HG02852 (cell line): ENCODE results near the gene WIPF2.

Experiments
- ATAC-seq: cut with Tn5 transposase; IDR thresholded peaks from one replicate; pipeline ENCODE4 v1.9.1; 2021; ENCODE audit warnings: mild to moderate bottlenecking, moderate library complexity; ENCODE audit not compliant: unreplicated experiment

WIPF2 gene, protein sequence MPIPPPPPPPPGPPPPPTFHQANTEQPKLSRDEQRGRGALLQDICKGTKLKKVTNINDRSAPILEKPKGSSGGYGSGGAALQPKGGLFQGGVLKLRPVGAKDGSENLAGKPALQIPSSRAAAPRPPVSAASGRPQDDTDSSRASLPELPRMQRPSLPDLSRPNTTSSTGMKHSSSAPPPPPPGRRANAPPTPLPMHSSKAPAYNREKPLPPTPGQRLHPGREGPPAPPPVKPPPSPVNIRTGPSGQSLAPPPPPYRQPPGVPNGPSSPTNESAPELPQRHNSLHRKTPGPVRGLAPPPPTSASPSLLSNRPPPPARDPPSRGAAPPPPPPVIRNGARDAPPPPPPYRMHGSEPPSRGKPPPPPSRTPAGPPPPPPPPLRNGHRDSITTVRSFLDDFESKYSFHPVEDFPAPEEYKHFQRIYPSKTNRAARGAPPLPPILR

DNA sequence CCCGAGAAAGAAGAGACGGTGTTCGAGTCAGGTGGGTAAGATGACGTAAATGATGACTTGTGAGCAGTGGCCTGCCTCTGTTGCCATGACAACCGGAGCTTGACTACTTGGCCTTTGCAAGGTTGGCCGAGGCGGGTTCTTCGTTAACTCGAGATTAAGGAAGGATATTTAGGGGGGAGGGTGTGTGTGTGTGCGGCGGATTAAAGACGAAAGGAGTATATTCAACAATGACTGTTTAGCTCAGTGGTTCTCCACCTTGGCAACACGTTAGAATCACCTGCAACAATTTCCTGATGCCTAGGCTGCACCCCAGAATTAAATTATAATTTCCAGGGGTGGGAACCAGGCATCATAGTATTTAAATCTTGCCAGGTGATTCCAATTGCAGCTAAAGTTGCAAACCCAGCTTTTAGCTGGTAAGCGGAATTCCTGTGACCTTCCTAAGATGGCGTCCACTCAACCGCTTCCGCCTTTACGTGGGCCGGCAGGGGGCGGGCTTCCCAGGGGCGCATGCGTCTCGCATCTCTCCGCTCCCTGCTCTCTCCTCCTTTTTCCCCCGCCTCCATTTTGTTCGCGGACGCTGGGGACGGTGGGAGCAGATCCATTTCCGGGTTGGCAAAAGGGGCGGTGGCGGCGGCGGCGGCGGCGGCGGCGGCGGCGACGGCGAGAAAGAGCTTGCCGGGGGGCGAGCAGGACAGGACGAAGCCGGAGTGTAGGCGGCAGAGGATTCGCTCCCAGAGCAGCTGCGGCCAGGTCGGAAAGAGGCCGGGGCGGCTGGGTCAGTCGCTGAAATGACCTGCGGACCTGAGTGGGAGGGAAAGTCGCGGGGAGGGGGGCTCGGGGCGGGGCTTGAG, at the start of gene WIPF2:
Gene WIPF2, plus strand, starts transcription at position 565 of the 854 bp plus-strand sequence. CDS start 37,156 bp downstream, outside the sequence.
- peak; percentile 91 for ATAC-seq

DNA sequence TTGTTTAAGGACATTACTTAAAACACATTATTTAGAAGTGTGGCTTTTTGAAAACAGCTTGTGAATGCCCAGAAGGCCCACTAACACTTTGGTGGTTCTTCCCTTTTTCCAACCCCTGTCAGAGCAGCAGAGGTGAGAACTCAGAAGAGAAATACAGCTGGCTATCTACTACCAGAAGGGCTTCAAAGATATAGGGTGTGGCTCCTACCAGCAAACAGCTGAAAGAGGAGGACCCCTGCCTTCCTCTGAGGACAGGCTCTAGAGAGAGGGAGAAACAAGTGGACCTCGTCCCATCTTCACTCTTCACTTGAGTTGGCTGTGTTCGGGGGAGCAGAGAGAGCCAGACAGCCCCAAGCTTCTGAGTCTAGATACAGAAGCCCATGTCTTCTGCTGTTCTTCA, 48.8 kb upstream of the WIPF2 start:
- no peak for ATAC-seq

GRCh38 chr17:40171750-40172149, 47.4 kb upstream of the WIPF2 start:
- no peak for ATAC-seq

GRCh38 chr17:40173091-40173777, 45.9 kb upstream of the WIPF2 start:
- no peak for ATAC-seq

DNA sequence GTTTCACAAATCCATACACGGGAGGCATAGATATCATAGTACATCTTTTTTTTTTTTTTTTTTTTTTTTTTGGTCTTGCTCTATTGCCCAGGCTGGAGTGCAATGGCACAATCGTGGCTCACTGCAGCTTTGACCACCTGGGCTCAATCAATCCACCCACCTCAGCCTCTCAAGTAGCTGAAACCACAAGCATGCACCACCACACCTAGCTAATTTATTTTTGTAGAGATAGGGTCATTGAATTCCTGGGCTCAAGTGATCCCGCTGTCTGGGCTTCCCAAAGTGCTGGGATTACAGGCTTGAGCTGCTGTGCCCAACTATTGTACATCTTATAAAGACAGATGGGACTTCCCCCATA, 45.3 kb upstream of the WIPF2 start:
- no peak for ATAC-seq

DNA sequence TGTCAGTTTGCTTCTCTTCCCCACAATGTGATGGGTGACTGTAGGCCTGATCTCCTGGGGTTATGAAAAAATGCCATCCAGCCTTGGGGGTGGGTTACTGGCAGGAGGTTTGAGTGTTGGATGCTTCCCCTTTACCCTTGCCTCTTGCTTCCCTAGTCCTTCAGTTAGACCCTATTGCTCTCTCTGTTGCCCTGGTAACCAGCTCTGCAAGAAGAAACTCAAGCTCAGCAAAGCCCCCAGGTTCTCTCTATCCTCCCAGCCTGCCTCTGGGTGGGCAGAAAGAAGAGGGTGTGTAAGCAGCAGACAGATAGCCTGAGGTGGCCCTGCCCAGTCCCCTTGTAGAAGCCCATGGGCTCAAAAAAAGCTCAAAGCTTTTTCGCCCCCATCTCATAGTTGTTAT, 44.6 kb upstream of the WIPF2 start:
- no peak for ATAC-seq

- no peak for ATAC-seq
Measured at GRCh38 chr17:40175928-40176753, 43.0 kb upstream of the WIPF2 start.

DNA sequence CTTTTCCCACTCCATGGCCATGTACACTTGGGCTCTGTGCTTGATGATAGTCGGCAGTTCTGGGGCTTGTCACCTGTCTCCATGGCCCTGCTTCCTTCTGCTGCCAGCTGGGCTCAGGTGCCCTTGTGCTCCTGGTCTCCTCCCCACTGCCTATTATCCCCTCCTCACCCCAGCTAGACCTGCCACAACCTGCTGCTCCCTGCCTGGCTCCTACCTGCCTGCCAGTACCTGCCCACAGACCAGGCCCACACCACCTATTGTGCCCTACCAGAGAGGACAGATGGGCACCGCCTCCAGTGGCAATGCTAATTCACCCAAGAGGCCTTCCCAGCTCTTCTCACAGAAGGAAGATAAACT, 42.4 kb upstream of the WIPF2 start:
- no peak for ATAC-seq

DNA sequence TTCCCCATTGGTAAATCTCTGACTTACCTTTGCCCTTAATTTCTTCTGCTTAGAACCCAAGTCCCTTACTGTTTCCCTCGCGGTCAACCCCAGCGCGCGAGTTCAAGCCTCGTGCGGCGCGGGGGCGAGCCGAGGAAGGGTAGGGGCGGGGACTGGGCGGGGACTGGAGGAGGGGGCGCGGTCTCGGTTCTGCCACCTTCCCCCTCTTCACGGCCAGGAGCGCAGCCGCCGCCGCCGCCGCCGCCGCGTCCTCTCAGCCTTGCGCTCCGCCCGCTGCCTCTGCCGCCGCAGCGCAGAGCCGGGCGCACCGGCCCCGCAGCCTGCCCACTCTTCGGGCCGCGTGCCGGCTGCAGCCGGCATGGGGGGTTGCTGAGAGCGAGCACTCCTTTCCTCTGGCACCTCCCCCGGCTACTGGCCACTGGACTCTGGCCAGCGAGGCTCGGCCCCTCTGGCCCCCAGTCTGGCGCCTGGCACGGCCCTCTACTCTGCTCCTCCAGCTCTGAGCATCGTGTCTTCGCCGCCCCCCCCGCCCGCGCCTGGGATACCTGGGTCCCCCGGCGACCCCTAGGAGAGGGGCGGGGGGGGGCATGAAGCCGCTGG, 41.7 kb upstream of the WIPF2 start, which contains the start of gene RAPGEFL1:
Gene RAPGEFL1, plus strand, starts transcription at position 196 of the 600 bp plus-strand sequence. Its CDS starts 392 bp downstream, at position 588.
- ATAC-seq: no peak

DNA sequence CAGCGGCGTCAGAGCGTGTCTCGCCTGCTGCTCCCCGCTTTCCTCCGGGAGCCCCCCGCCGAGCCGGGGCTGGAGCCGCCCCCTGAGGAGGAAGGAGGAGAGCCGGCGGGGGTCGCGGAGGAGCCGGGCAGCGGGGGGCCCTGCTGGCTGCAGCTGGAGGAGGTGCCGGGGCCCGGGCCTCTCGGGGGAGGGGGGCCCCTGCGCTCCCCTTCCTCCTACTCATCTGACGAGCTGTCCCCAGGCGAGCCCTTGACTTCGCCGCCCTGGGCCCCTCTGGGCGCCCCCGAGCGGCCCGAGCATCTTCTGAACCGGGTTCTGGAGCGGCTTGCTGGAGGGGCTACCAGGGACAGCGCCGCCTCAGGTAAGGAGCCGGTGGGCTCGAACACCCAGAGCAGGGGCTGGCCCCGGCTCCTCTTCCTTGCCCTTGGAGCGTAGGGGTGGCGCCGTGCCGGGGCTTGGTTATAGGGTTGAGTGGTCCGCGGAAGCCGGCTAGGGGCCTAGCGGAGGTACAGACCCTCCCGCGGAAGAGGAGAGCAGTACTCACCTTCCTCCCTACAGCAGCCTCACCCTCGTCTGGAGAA, 41.0 kb upstream of the WIPF2 start:
- ATAC-seq: no peak

GRCh38 chr17:40178660-40179059, 40.4 kb upstream of the WIPF2 start:
- no peak for ATAC-seq

- no peak for ATAC-seq
Measured at GRCh38 chr17:40179923-40180659, 39.0 kb upstream of the WIPF2 start.

- no peak for ATAC-seq
Measured at GRCh38 chr17:40180694-40181093, 38.4 kb upstream of the WIPF2 start.

GRCh38 chr17:40181205-40181604, 37.9 kb upstream of the WIPF2 start:
- ATAC-seq: no peak

DNA sequence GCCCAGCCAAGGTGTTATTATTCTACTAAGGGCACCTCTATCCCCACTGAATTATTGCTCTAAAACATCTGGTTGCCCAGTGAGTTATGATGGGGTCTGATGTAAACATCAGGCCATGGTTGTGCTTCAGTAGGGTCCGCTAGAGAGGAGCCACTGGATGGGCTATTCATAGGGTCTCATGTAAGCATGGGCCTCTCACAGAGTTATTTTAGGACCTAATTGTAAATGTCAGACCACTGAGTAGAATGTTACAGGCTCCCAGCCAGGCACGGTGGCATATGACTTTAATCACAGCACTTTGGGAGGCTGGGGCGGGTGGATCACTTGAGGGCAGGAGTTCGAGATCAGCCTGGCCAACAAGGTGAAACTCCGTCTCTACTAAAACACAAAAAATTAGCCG, 36.5 kb upstream of the WIPF2 start:
- no peak for ATAC-seq

DNA sequence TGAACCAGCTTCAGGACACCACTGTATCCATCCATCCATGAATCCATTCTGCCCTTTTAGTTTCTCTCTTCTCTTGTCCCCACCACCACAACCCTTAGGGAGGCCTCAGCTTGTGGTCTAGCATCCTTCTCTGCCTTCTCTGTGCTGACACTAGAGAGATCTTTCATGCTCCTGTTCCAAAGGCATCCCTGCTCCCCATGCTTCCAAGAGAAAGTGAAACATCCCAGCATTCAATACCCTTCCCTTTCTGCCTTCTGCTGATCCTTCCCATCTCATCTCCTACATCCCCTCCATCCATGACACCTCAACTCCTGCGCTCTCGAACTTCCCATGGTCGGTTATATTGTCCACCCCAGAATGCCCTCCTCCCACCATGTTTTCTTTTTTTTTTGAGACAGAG, 31.9 kb upstream of the WIPF2 start:
- no peak for ATAC-seq

DNA sequence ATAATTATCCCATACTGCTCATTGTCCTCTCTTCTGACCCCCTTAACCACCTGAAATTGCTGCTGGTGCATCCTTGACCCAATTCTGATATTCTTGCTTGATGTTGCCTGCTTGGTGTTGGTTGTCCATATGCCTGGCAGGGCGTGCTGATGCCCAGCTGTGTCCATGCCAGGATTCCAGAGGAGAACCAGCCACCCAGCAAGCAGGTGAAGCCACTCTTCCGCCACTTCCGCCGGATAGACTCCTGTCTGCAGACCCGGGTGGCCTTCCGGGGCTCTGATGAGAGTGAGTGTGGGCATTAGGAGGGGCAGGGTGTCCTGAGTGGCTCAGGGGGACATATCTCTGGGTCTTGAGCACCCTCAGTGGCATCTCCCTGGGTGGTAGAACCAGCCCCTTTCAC, 30.4 kb upstream of the WIPF2 start:
- no peak for ATAC-seq

- no peak for ATAC-seq
Measured at GRCh38 chr17:40190197-40191021, 28.7 kb upstream of the WIPF2 start.
